Suprapubic skin (tissue), 4 donors: ENCODE results near the gene DCAF7. TPM values are rescaled to one million over a fixed set of nuclear protein-coding genes. Genes with fewer than 3 reads are reported as not detected.

ENCODE experiments used
- DNase-seq, 2 donors: peaks; one replicate each; pipeline ENCODE4 v3.0.0-alpha.2; 2019; ENCODE audit warnings: low spot score in 2 of 2
- H3K27ac ChIP-seq: fragments of 200-600 bp; sonication (generic); one replicate; pipeline ENCODE4 v1.5.1; 2019
- H3K27me3 ChIP-seq: fragments of 200-600 bp; sonication (generic); one replicate; pipeline ENCODE4 v1.5.1; 2019
- H3K36me3 ChIP-seq: fragments of 200-600 bp; sonication (generic); one replicate; pipeline ENCODE4 v1.5.1; 2019
- H3K4me1 ChIP-seq: fragments of 200-600 bp; sonication (generic); one replicate; pipeline ENCODE4 v1.5.1; 2019
- H3K4me3 ChIP-seq: fragments of 200-600 bp; sonication (generic); one replicate; pipeline ENCODE4 v1.5.1; 2019; ENCODE audit warnings: mild to moderate bottlenecking
- H3K9me3 ChIP-seq: fragments of 200-600 bp; sonication (generic); one replicate; pipeline ENCODE4 v1.5.1; 2019
- CTCF ChIP-seq, 2 donors: fragments of 200-600 bp in 1 of 2; fragments of 450-650 bp in 1 of 2; sonication (generic) in 1 of 2; IDR thresholded peaks; one replicate each; pipeline ENCODE4 v1.5.1; 2016 to 2019; ENCODE audit warnings: antibody characterized with exemption in 2 of 2, mild to moderate bottlenecking in 1 of 2, moderate library complexity in 1 of 2
- EP300 ChIP-seq: sonication (generic); formaldehyde crosslinking; IDR thresholded peaks from one replicate; pipeline ENCODE4 v1.6.1; 2017; ENCODE audit warnings: antibody characterized with exemption
- POLR2A ChIP-seq, 2 donors: fragments of 450-650 bp; IDR thresholded peaks; one replicate each; pipeline ENCODE4 v1.6.1; 2017; ENCODE audit warnings: antibody characterized with exemption in 2 of 2, mild to moderate bottlenecking in 2 of 2, moderate library complexity in 2 of 2
- POLR2AphosphoS5 ChIP-seq, 3 donors: sonication (generic); formaldehyde crosslinking; IDR thresholded peaks; one replicate each; pipeline ENCODE4 v1.6.1; 2017; ENCODE audit warnings: antibody characterized with exemption in 3 of 3
- WGBS: methylation state at CpG from one replicate; pipeline ENCODE4 v1.1.5; 2018; 5-methylcytosine and 5-hydroxymethylcytosine counted together
- total RNA-seq, 4 donors: library from RNA; depleted of rRNA; stranded (reverse); fragments of >200 nt; gene quantifications; one replicate each; pipeline ENCODE4 v1.1.0, GENCODE V29; 2016

DCAF7 gene
- total RNA-seq, 4 donors from 2014 or later: 22.4 to 30.9 (median 27.4) TPM

GRCh38 chr17:63621229-63621683, 71.0 kb downstream of the DCAF7 start:
- WGBS: 5% methylated on average over 10 of the region's 10 CpGs
- Histone ChIP-seq H3K36me3 (no peaks in the 10 kb centered on the region), H3K9me3 (no peaks in the 10 kb centered on the region), H3K4me1 (peaks cover 38% of the 10 kb centered on the region), H3K4me3 (peak overlapping the region; percentile 69), H3K27ac (peak overlapping the region; percentile 80), H3K27me3 (no peaks in the 10 kb centered on the region)
- no peak for DNase-seq
- TF ChIP-seq POLR2AphosphoS5 (IDR thresholded peaks at IDR 0.05): no peak
- TF ChIP-seq POLR2A (IDR thresholded peaks at IDR 0.05): no peak
- TF ChIP-seq CTCF (IDR thresholded peaks at IDR 0.05): no peak
- TF ChIP-seq EP300: no peak

GRCh38 chr17:63621684-63622573, 71.7 kb downstream of the DCAF7 start, which contains the start of gene MAP3K3:
Gene MAP3K3, plus strand, starts transcription at chr17:63622417. Its CDS starts 343 bp downstream, at chr17:63622760.
- H3K4me1 ChIP-seq: peaks cover 42% of the 10 kb centered on the region
- H3K4me3 ChIP-seq: peak within 1 kb of the TSS; percentile 69
- WGBS: 0% methylated on average over 30 of the region's 75 CpGs
- no peaks in the 10 kb centered on the region for H3K36me3 ChIP-seq
- H3K9me3 ChIP-seq: no peaks in the 10 kb centered on the region
- no peak for TF ChIP-seq EP300
- peak in 1 of 2 donors; percentile 11 for TF ChIP-seq CTCF (IDR thresholded peaks at IDR 0.05)
- peak in 1 of 3 donors; percentile 83 for TF ChIP-seq POLR2AphosphoS5 (IDR thresholded peaks at IDR 0.05)
- TF ChIP-seq POLR2A (IDR thresholded peaks at IDR 0.05): peak; percentile 18 to 67
- H3K27ac ChIP-seq: peak within 1 kb of the TSS; percentile 89
- peak; percentile 99 to 100 for DNase-seq
- H3K27me3 ChIP-seq: no peaks in the 10 kb centered on the region

GRCh38 chr17:63622574-63623390, 72.5 kb downstream of the DCAF7 start:
- DNase-seq: peak; percentile 88 to 90
- peak overlapping the region; percentile 69 for H3K4me3 ChIP-seq

GRCh38 chr17:63623786-63624530, 73.7 kb downstream of the DCAF7 start:
- WGBS: 47% methylated on average over 7 of the region's 7 CpGs
- Histone ChIP-seq H3K36me3 (no peaks in the 10 kb centered on the region), H3K4me3 (peak overlapping the region; percentile 69), H3K27me3 (no peaks in the 10 kb centered on the region), H3K4me1 (peaks cover 51% of the 10 kb centered on the region), H3K9me3 (no peaks in the 10 kb centered on the region), H3K27ac (no peak overlapping the region)
- DNase-seq: no peak
- TF ChIP-seq POLR2A (IDR thresholded peaks at IDR 0.05) (no peak), CTCF (IDR thresholded peaks at IDR 0.05) (no peak), POLR2AphosphoS5 (IDR thresholded peaks at IDR 0.05) (no peak), EP300 (no peak)

More at GRCh38 chr17:63622574-63623390, 72.5 kb downstream of the DCAF7 start:
- H3K27ac ChIP-seq: peak overlapping the region; percentile 89
- no peaks in the 10 kb centered on the region for H3K9me3 ChIP-seq
- WGBS: 0% methylated on average over 17 of the region's 100 CpGs
- no peaks in the 10 kb centered on the region for H3K36me3 ChIP-seq
- TF ChIP-seq CTCF (IDR thresholded peaks at IDR 0.05): no peak
- no peak for TF ChIP-seq POLR2A (IDR thresholded peaks at IDR 0.05)
- TF ChIP-seq POLR2AphosphoS5 (IDR thresholded peaks at IDR 0.05): no peak
- no peak for TF ChIP-seq EP300
- no peaks in the 10 kb centered on the region for H3K27me3 ChIP-seq
- H3K4me1 ChIP-seq: peaks cover 50% of the 10 kb centered on the region
